UCSD-AML1 (cell line): ENCODE measurements around the gene MXRA7.

ENCODE experiments used
- DNase-seq: peaks from one replicate; lab custom pipeline; 2025; ENCODE audit not compliant: unreplicated experiment; lab: John Stamatoyannopoulos, UW

MXRA7 gene

DNA sequence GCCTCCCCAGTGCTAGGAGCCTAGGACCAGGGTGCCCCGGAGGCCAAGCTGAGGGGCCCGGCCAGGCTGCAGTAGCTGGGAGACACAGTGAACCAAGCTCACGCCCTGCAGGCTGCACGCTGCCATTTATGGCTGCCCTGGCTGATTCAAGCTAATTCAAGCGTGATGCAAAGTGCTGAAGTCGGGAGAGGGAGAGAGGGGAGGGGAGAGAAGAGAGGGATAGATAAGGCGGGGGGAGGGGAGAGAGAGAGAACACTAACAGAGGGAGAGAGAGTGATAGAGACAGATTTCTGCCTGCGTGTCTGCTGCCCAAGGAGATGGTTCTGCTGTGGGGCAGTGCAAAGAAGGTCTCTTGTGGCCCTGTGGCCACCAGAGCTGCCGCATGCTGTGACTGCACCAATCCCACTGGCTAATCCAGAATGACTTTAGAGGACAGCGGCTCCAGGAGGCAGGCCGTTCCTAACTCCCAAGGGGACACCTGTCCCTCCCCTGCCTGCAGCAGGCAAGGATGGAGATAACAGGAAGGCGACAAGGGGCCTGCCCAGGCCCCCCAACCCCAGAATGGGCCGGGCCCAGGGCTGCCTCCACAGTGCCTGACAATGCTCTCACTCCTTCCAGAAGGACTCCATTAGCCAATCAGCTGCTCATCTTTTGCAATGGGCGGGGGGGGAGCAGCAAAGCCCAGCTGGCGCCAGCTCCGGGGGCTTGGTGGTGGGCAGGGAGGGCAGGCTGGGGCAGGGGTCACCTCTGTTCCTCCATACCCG is 12.9 kb downstream of the MXRA7 start:
- no peak for DNase-seq

DNA sequence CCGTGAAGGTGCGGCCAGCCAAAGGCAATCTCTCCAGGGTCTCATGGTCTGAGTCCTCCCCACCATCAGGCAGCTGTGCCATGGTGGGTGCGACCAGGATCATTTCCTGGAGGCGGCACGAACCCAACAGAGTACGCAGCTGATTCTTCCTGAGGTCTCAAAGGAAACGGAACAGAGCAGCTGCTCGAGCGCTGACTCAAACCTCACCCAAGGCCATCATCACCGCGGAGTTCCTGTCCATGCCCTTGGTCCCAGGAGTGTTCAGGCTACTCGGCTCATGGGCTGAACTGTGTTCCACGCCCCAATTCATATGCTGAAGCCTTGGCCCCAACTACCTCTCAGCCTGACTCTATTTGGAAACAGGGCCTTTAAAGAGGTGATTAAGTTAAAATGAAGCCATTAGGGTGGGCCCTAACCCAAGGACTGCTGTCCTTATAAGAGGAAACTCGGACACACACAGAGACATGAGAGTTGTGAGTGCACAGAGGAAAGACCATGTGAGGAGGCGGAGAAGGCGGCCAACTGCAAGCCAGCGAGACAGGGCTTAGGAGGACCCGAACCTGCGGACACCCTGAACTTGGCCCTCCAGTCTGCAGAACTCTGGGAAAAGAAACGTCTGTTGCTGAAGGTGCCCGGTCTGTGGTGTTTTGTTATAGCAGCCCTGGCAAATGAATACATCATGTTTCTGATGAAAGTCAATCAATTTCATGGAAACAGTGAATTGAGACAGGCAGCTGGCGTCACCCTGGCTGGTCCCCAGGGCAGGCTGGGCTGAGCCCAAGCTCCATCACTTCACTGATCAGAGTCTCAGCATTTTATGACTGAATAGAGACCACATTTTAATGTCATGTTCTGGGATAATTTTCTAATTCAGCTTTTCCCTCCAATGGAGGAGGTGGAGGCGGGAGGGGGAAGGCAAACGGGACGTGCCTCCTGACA is 13.7 kb downstream of the MXRA7 start:
- DNase-seq, result peak; percentile 78

GRCh38 chr17:76695059-76695831 is 15.5 kb downstream of the MXRA7 start:
- no peak for DNase-seq

DNA sequence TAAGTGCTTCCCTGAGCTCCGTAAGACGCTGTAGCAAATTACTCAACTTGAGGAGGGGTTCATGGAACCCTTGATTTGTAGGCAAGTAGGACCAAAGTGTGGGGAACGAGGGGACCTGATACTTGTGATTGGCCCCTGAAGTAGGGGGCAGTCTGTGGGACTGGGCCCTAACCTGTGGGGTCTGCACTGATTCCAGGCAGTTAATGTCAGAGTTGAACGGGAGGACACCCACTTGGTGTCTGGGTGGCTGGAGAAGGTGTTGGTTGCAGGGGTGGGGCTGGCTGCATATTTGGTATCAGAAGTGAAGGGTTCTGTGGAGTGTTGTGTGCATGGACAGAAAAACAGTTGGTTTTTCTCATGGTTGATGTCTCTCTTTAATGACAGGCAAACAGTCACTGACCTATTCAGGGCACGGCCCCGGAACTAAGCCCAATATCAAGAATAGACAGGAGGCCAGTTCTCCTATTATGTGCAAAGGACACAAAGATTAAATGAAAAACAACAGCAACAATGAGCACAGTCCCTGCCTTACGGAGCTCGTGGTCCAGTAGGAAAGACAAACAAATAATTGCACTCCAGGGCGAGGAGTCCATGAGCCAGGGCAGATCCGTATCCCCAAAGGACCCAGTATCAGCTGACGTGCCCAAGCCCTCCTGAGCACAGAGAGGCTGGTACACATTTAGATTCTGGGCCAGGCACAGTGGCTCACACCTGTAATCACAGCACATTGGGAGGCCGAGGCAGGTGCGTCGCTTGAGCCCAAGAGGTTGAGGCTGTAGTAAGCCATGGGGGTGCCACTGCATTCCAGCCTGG is 19.2 kb downstream of the MXRA7 start:
- DNase-seq, result no peak

GRCh38 chr17:76690596-76691280 is 20.0 kb downstream of the MXRA7 start:
- no peak for DNase-seq

DNA sequence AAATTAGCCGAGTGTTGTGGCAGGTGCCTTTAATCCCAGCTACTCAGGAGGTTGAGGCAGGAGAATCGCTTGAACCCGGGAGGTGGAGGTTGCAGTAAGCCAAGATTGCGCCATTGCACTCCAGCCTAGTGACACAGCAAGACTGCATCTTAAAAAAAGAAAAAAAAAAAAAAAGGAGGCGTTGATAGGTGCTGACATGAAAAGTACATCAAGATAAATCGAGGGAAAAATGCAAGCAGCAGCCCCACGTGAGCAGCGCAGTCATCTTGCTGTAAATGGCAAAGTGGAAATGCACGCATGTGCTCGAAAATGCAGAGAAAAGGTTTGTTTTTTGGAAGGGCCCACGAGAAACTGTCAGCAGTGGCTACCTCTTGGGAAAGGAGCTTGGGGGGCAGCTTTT is 20.9 kb downstream of the MXRA7 start:
- no peak for DNase-seq

DNA sequence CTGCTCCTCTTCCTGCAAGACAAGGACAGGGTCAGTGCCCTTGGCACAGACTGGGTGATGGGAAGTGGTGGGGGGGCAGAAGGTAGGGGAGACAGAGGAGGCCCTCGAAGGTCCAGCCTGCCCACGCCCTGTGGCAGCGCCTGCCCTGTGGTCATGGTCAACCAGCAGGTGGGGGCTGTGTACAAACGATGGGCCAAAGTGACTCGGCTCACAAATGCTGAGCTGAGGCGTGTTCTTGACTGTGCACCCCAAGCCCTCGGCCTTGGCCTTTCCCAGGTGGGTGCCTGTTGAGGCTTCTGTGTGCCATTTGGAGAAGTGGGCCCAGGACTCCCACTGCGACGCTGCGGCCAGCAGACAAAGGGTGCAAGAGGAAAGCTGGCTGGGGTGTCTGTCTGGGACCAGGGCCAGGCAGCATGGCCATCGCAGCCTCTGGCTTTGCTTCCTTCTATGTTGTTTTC is 22.6 kb downstream of the MXRA7 start:
- no peak for DNase-seq

- no peak for DNase-seq
Observed at GRCh38 chr17:76687298-76688164, 23.2 kb downstream of the MXRA7 start.

- DNase-seq, result no peak
Observed at GRCh38 chr17:76686538-76687297, 24.0 kb downstream of the MXRA7 start.

- DNase-seq, result no peak
Observed at GRCh38 chr17:76685846-76686245, 24.9 kb downstream of the MXRA7 start.

GRCh38 chr17:76685366-76685765 is 25.4 kb downstream of the MXRA7 start:
- DNase-seq, result no peak

DNA sequence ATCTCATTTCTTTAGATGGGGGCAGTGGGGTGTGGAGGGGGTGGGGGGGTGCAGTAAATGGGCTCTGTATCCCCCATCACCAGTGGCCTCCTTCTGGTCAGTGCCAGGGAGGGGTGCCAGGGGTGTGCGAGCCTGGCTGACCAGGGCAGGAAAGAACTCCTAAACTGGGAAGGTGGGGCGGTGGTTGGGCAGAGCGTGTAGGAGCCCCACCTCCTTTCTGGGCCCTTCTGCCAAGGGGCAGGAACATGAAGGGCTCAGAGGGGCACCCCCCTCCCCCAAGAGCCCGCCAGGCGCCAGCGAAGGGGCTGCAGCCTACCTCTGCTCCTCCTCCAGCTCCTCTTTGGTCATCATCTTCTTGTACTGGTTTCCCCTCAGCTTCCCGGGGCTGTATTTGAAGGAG is 26.0 kb downstream of the MXRA7 start:
- DNase-seq, result no peak

DNA sequence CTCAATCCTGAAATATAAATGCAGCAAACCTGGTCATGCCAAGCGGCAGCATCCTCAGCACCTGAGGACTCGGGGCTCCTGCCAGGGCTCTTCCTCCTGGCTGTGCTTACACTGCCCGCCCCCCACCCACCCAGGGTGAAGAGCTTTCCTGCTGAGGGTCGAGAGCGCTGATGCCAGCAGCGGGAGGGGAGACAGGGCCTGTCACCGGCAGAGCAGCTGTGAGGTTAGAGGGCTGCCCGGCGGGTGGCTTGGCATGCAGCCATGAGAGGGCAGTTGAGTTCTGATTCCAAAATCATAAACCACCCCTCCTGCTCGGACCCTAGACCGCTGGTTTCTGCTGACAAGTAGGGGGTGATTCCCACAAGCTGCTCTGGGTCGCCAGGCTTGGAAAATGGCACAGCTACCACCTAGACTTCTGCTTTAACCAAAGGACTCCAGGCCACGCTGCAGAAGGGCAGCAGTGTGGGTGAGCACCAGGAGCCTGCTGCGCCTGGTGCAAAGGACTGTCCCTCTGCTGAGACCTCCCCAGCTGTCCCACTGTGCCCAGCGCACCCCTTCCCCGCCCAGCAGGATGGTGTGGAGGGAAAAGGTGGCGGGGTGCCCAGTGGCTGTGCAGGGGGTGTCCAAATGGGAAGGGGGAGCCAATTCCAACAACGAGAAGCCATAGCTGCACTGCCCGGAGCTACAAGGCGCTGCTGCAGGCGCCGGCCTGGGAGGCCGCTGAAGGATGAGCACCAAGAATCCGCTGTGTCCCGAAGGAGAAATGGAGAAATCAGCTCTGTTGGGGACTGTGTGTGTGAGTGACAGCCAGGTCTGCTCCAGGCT is 26.6 kb downstream of the MXRA7 start:
- DNase-seq, result no peak

GRCh38 chr17:76683011-76683755 is 27.6 kb downstream of the MXRA7 start:
- DNase-seq, result no peak

GRCh38 chr17:76682296-76682695 is 28.5 kb downstream of the MXRA7 start:
- no peak for DNase-seq
